Psoas muscle (tissue), 8 donors: ENCODE results near the gene KRT73. TPM values are rescaled to one million over a fixed set of nuclear protein-coding genes. Genes with fewer than 3 reads are reported as not detected.

Source experiments
- ATAC-seq, 4 donors: fragments of 200-7000 bp; cut with Tn5 transposase; one replicate each; pipeline ENCODE4 v1.9.1; 2020; ENCODE audit warnings: moderate library complexity in 3 of 4, mild to moderate bottlenecking in 2 of 4
- DNase-seq, 2 donors: peaks; one replicate each; pipeline ENCODE4 v3.0.0-alpha.2; 2020
- H3K27ac ChIP-seq: fragments of 200-600 bp; one replicate; pipeline ENCODE4 v1.8.0; 2022
- H3K27me3 ChIP-seq, 3 donors: fragments of 200-600 bp in 1 of 3; one replicate each; pipeline versions ENCODE4 v1.6.1 to v1.8.0; 2013 to 2022; ENCODE audit warnings: low read length in 2 of 3, mild to moderate bottlenecking in 2 of 3, moderate library complexity in 1 of 3; ENCODE audit not compliant: insufficient read depth in 3 of 3
- H3K36me3 ChIP-seq, 2 donors: fragments of 200-600 bp in 1 of 2; one replicate each; pipeline versions ENCODE4 v1.6.1 to v1.8.0; 2013 to 2022; ENCODE audit warnings: low read depth in 1 of 2, mild to moderate bottlenecking in 1 of 2, moderate library complexity in 1 of 2; ENCODE audit not compliant: insufficient read depth in 1 of 2
- H3K4me1 ChIP-seq: fragments of 200-600 bp; one replicate; pipeline ENCODE4 v1.8.0; 2022
- H3K4me3 ChIP-seq: fragments of 200-600 bp; one replicate; pipeline ENCODE4 v1.8.0; 2022; ENCODE audit warnings: mild to moderate bottlenecking
- H3K9me3 ChIP-seq: fragments of 200-600 bp; one replicate; pipeline ENCODE4 v1.8.0; 2022
- CTCF ChIP-seq: fragments of 200-600 bp; IDR thresholded peaks from one replicate; pipeline ENCODE4 v1.8.0; 2022; ENCODE audit warnings: antibody characterized with exemption
- WGBS, 3 donors: extraction: QIAGEN DNeasy Blood & Tissue Kit; methylation state at CpG; one replicate each; pipeline versions ENCODE4 v1.1.6 to v1.1.7; 2013; 5-methylcytosine and 5-hydroxymethylcytosine counted together
- intact Hi-C, 2 donors: fragments of 100-400 bp; cut with DNase I; formaldehyde crosslinking; loops; one replicate each; pipeline versions ENCODE4 v1.11.0 to v1.14.2; 2022
- polyA plus RNA-seq, 3 donors: library from polyadenylated mRNA; stranded (reverse); fragments of 200-250 nt; gene quantifications; one replicate each; pipeline ENCODE4 v1.2.3, GENCODE V29; 2013
- total RNA-seq, 4 donors: library from RNA; stranded (reverse); fragmentation: NEBNext Ultra II Directional in 2 of 4; extraction: Animal tissue kit (Norgen Biotek cat#: 25700) in 2 of 4; gene quantifications; one replicate each; pipeline versions ENCODE4 v1.2.1 to v1.2.4, GENCODE V29; 2021 to 2023
- donor health status: healthy with polysubstance abuse.
- donor health status: DM: no; HTN: no; CAD: no; lungs with moderate emphysema.
- donor health status: Bipolar disorder and iron deficiency.
- donor health status: healthy.
- donor health status: DM: yes; HTN: yes; CAD: no.
- donor health status: DM: no; HTN: no; CAD: no.
- donor health status: DM: no; HTN: no; CAD: no.
- donor health status: DM: yes; HTN: yes; CAD: no.

The KRT73 gene
- total and polyA plus RNA-seq, 7 donors, result not detected

- Histone ChIP-seq H3K27me3 (peaks cover 0 to 10% (median 5%) of the 10 kb centered on the region in 3 donors), H3K36me3 (no peaks in the 10 kb centered on the region), H3K27ac (no peak overlapping the region), H3K9me3 (no peaks in the 10 kb centered on the region), H3K4me3 (no peak overlapping the region), H3K4me1 (no peaks in the 10 kb centered on the region)
- DNase-seq (no peak), ATAC-seq (no peak)
- no peak for TF ChIP-seq CTCF
- 74 to 78% (median 76%) methylated on average over 7 of the region's 7 CpGs for WGBS, 3 donors
- intact Hi-C loops, result no loop called here
These were observed 26.9 kb upstream of the KRT73 start for GRCh38 chr12:52645120-52645761.

GRCh38 chr12:52644078-52644415, 25.7 kb upstream of the KRT73 start:
- H3K27ac ChIP-seq, result no peak overlapping the region
- intact Hi-C loops, result no loop called here
- H3K36me3 ChIP-seq, result no peaks in the 10 kb centered on the region
- no peaks in the 10 kb centered on the region for H3K4me1 ChIP-seq
- WGBS, 3 donors, result 81 to 88% (median 82%) methylated on average over 6 of the region's 6 CpGs
- no peak overlapping the region for H3K4me3 ChIP-seq
- no peak for TF ChIP-seq CTCF
- DNase-seq (no peak), ATAC-seq (no peak)
- H3K27me3 ChIP-seq, result peaks cover 0 to 10% (median 10%) of the 10 kb centered on the region in 3 donors
- no peaks in the 10 kb centered on the region for H3K9me3 ChIP-seq

- no peak for ATAC-seq
- 82 to 91% (median 88%) methylated on average over 10 of the region's 10 CpGs for WGBS, 3 donors
These were observed 25.1 kb upstream of the KRT73 start for GRCh38 chr12:52643233-52644077.

GRCh38 chr12:52641468-52641867, 23.1 kb upstream of the KRT73 start:
- TF ChIP-seq CTCF, result no peak
- ATAC-seq, result no peak
- intact Hi-C loops, result no loop called here
- DNase-seq, result no peak
- H3K9me3 ChIP-seq, result no peaks in the 10 kb centered on the region
- H3K27me3 ChIP-seq, result peaks cover 0 to 10% (median 3%) of the 10 kb centered on the region in 3 donors
- no peaks in the 10 kb centered on the region for H3K4me1 ChIP-seq
- no peaks in the 10 kb centered on the region for H3K36me3 ChIP-seq
- no peak overlapping the region for H3K4me3 ChIP-seq
- 70 to 78% (median 74%) methylated on average over 4 of the region's 4 CpGs for WGBS, 3 donors
- no peak overlapping the region for H3K27ac ChIP-seq

More at GRCh38 chr12:52643233-52644077, 25.1 kb upstream of the KRT73 start:
- H3K36me3 ChIP-seq, result no peaks in the 10 kb centered on the region
- no peaks in the 10 kb centered on the region for H3K9me3 ChIP-seq
- no peak overlapping the region for H3K27ac ChIP-seq
- no peak for DNase-seq
- intact Hi-C loops, result no loop called here
- peaks cover 0 to 10% (median 10%) of the 10 kb centered on the region in 3 donors for H3K27me3 ChIP-seq
- no peaks in the 10 kb centered on the region for H3K4me1 ChIP-seq
- no peak overlapping the region for H3K4me3 ChIP-seq
- no peak for TF ChIP-seq CTCF
